ENCODE measurements around the gene GFRA1. TPM values are rescaled to one million over a fixed set of nuclear protein-coding genes. Genes with fewer than 3 reads are reported as not detected.
A peak's percentile ranks its signal among the peaks of the same experiment; 100 is the strongest.
"Not testable (repeated sequence)": the region's sequence is repeated elsewhere in the genome, so short reads cannot be mapped to it uniquely, and the experiment has no call there.

GFRA1 gene
- total RNA-seq, 1 donor from 2014 or later: 36.4 TPM

- no peak for DNase-seq
Observed at GRCh38 chr10:116195039-116195438, 78.0 kb downstream of the GFRA1 start.

- no peak for DNase-seq
Observed at GRCh38 chr10:116194061-116194460, 78.9 kb downstream of the GFRA1 start.

GRCh38 chr10:116190883-116191282, 82.1 kb downstream of the GFRA1 start:
- DNase-seq: no peak

GRCh38 chr10:116186273-116186672, 86.7 kb downstream of the GFRA1 start:
- DNase-seq: no peak

GRCh38 chr10:116185199-116185867, 87.7 kb downstream of the GFRA1 start:
- no peak for DNase-seq

- no peak for DNase-seq
Observed at GRCh38 chr10:116184512-116184794, 88.6 kb downstream of the GFRA1 start.

- DNase-seq: peak; percentile 25
Observed at GRCh38 chr10:116183733-116184511, 89.1 kb downstream of the GFRA1 start.

- no peak for DNase-seq
Observed at GRCh38 chr10:116182426-116182825, 90.6 kb downstream of the GFRA1 start.

GRCh38 chr10:116178086-116178605, 94.9 kb downstream of the GFRA1 start:
- DNase-seq: peak; percentile 30

- DNase-seq: no peak
Observed at GRCh38 chr10:116175231-116175630, 97.8 kb downstream of the GFRA1 start.

GRCh38 chr10:116171505-116171904, 101.5 kb downstream of the GFRA1 start:
- DNase-seq: no peak

- peak; percentile 16 for DNase-seq
Observed at GRCh38 chr10:116170815-116171250, 102.2 kb downstream of the GFRA1 start.

- DNase-seq: no peak
Observed at GRCh38 chr10:116169782-116170445, 103.1 kb downstream of the GFRA1 start.

GRCh38 chr10:116168745-116169144, 104.3 kb downstream of the GFRA1 start:
- DNase-seq: no peak

GRCh38 chr10:116168329-116168728, 104.7 kb downstream of the GFRA1 start:
- DNase-seq: no peak

GRCh38 chr10:116165941-116166340, 107.1 kb downstream of the GFRA1 start:
- DNase-seq: not testable (repeated sequence)

- DNase-seq: no peak
Observed at GRCh38 chr10:116164291-116164690, 108.7 kb downstream of the GFRA1 start.

- DNase-seq: no peak
Observed at GRCh38 chr10:116163333-116164131, 109.5 kb downstream of the GFRA1 start.

- no peak for DNase-seq
Observed at GRCh38 chr10:116162851-116163250, 110.2 kb downstream of the GFRA1 start.

GRCh38 chr10:116160271-116160670, 112.7 kb downstream of the GFRA1 start:
- DNase-seq: no peak

GRCh38 chr10:116159197-116159596, 113.8 kb downstream of the GFRA1 start:
- no peak for DNase-seq

- DNase-seq: no peak
Observed at GRCh38 chr10:116158036-116158435, 115.0 kb downstream of the GFRA1 start.

GRCh38 chr10:116157485-116157884, 115.5 kb downstream of the GFRA1 start:
- DNase-seq: no peak

All from dermis blood vessel endothelial cell (primary cell).